ENCODE measurements around the gene ITFG1. TPM values are rescaled to one million over a fixed set of nuclear protein-coding genes. Genes with fewer than 3 reads are reported as not detected.
A peak's percentile ranks its signal among the peaks of the same experiment; 100 is the strongest.

ITFG1 gene
- total RNA-seq (2021; fragmentation: NEBNext Ultra II Directional; extraction: Animal tissue kit (Norgen Biotek cat#: 25700)) (18.8 and 22.2 TPM in 2 replicates), polyA plus RNA-seq (2011; rRNA removed) (7.1 and 13.8 TPM in 2 replicates), polyA minus RNA-seq (2011; rRNA and poly(A)+ RNA removed) (13.5 and 29.0 TPM in 2 replicates)
- 13.9 TPM for polyA plus RNA-seq (2011; cell fraction: cytosol; rRNA removed)
- polyA plus RNA-seq (2011; cell fraction: nucleus; rRNA removed), result 8.4 TPM
- polyA plus RNA-seq (2012, experiment 1 of 2), result 10.3 to 16.5 TPM (median 11.1 TPM) in 4 replicates
- 1.3 TPM for polyA plus RNA-seq (2012, experiment 2 of 2)
- 23.4 TPM for polyA plus RNA-seq (2013, experiment 1 of 2)
- polyA plus RNA-seq (2013, experiment 2 of 2), result 32.3 TPM
- polyA minus RNA-seq (2011; cell fraction: cytosol; rRNA and poly(A)+ RNA removed), result 7.6 TPM
- 57.7 TPM for polyA minus RNA-seq (2011; cell fraction: nucleus; rRNA and poly(A)+ RNA removed)
- long read RNA-seq, experiment 1, transcript ITFG1-201 (18 exons, 3,400 nt), result major isoform, 9 of 21 reads
- long read RNA-seq, experiment 1, partial matches to known transcripts, result 8 of 21 reads
- long read RNA-seq, experiment 1, other reads (novel, unspliced or antisense), result 4 of 21 reads
- long read RNA-seq, experiment 2, result 0 reads

GRCh38 chr16:47460711-47461597 lies at the start of gene ITFG1, which contains the start of gene PHKB:
TSS of gene ITFG1 (minus strand) at chr16:47461063. CDS start at chr16:47461045, 18 bp downstream.
TSS of gene PHKB (plus strand) at chr16:47461331. CDS start at chr16:47461351, 20 bp downstream.
- Histone ChIP-seq H3K36me3 (ENCODE audit: control insufficient read depth in 2 of 4, insufficient read depth in 4 of 4, low read length in 3 of 4) (peaks cover 0 to 4% (median 0%) of the 10 kb centered on the region in 4 experiments; a peak in 1 of 8 replicates), H3K79me1 (ENCODE audit: low read depth, low read length) (0 out of 2 replicates have a peak, but pooled peaks cover 3% of the 10 kb centered on the region), H3K27me3 (replicated peaks in 1 of 4; ENCODE audit: control insufficient read depth in 3 of 4, extremely low read depth in 1 of 4, insufficient read depth in 3 of 4, low read length in 3 of 4) (no peaks in the 10 kb centered on the region), H3K23me2 (ENCODE audit: low read depth, low read length) (peaks cover 9% of the 10 kb centered on the region; the same call in 1 of the 2 replicates), H3K14ac (ENCODE audit: insufficient read length) (no peak within 1 kb of the TSS), H3K79me2 (ENCODE audit: control insufficient read depth in 1 of 2, insufficient read depth in 2 of 2, low read length in 2 of 2) (peaks cover 0 to 20% of the 10 kb centered on the region in 2 experiments; a peak in 3 of 4 replicates), H4K91ac (replicated peaks; ENCODE audit: insufficient read length, low read length) (peak within 1 kb of the TSS; percentile 65), H3K27ac (ENCODE audit: low read depth, low read length) (peak within 1 kb of the TSS; percentile 93), H4K20me1 (replicated peaks in 1 of 2; ENCODE audit: control insufficient read depth in 1 of 2, insufficient read depth in 2 of 2, low read length in 2 of 2) (no peaks in the 10 kb centered on the region), H3K9me3 (ENCODE audit: insufficient read depth in 2 of 2, low read depth in 1 of 2, low read length in 1 of 2) (no peaks in the 10 kb centered on the region), H3K18ac (ENCODE audit: extremely low read depth, low read length) (peak within 1 kb of the TSS; percentile 93), H3K4ac (replicated peaks; ENCODE audit: insufficient read length, low read depth, low read length) (no peak within 1 kb of the TSS), H3K4me1 (replicated peaks in 1 of 4; ENCODE audit: control insufficient read depth in 3 of 4, insufficient read depth in 4 of 4, low read length in 3 of 4) (peaks cover 0 to 12% (median 6%) of the 10 kb centered on the region in 4 experiments; a peak in 3 of 7 replicates), H2AK5ac (ENCODE audit: low read depth, low read length) (no peak within 1 kb of the TSS), H2BK120ac (replicated peaks; ENCODE audit: low read depth, low read length) (no peak within 1 kb of the TSS), H2BK20ac (ENCODE audit: low read length) (no peak within 1 kb of the TSS), H4K8ac (ENCODE audit: extremely low read depth, insufficient read depth, low read length) (peak within 1 kb of the TSS; percentile 97; the same call in 1 of the 2 replicates), H3K56ac (replicated peaks; ENCODE audit: insufficient read length, low read depth, low read length) (peak within 1 kb of the TSS; percentile 63), H3K9ac (replicated peaks in 1 of 4; ENCODE audit: extremely low read depth in 1 of 4, low read depth in 3 of 4, low read length in 3 of 4) (peak within 1 kb of the TSS; percentile 81 to 86 (median 84)), H3K4me3 (ENCODE audit: extremely low read depth in 1 of 4, insufficient read depth in 2 of 4, low read depth in 3 of 4, low read length in 4 of 4) (peak within 1 kb of the TSS; percentile 87 to 94 (median 92)), H2BK5ac (ENCODE audit: low read depth, low read length) (peak within 1 kb of the TSS; percentile 66), H2AFZ (ENCODE audit: low read length) (peak within 1 kb of the TSS; percentile 70; the same call in 1 of the 2 replicates), H2BK15ac (ENCODE audit: low read length) (no peak within 1 kb of the TSS), H4K5ac (ENCODE audit: insufficient read length, low read depth, low read length) (peak within 1 kb of the TSS; percentile 53), H3K23ac (ENCODE audit: insufficient read length) (no peak within 1 kb of the TSS), H3K4me2 (ENCODE audit: insufficient read depth in 1 of 2, low read depth in 2 of 2, low read length in 2 of 2) (peak within 1 kb of the TSS; percentile 93 to 97), H2BK12ac (ENCODE audit: low read depth, low read length) (no peak within 1 kb of the TSS)
- POLR2A ChIA-PET (ENCODE audit: partially characterized antibody), result interaction anchor here (0.7 to 2.0 kb wide), 9 partner anchors 10 to 318 kb away, joined by 3 to 6 read pairs (median 3); partner anchors contain the start of gene NETO2
- CTCF ChIA-PET (ENCODE audit: partially characterized antibody), result interaction anchor here (0.6 to 2.7 kb wide), 8 partner anchors 10 to 320 kb away, joined by 3 to 9 read pairs (median 4); partner anchors contain the start of gene NETO2
- FAIRE-seq (no peak), DNase-seq (ENCODE audit: low read depth in 1 of 2, low spot score in 2 of 2) (peak; percentile 67 to 92)
- 1% methylated on average over 63 of the region's 82 CpGs; no CpG with 5 or more reads in 1 of the 2 experiments for WGBS, 2 experiments (ENCODE audit: extremely low coverage in 1 of 2, insufficient coverage in 1 of 2, insufficient read length in 1 of 2, insufficient replicate concordance in 2 of 2, low coverage in 1 of 2, low lambda C conversion rate in 2 of 2, missing lambda C conversion rate in 1 of 2)
- TF ChIP-seq KDM4A (IDR thresholded peaks at IDR 0.05; ENCODE audit: low read depth, low read length, severe bottlenecking) (peak; percentile 59), BRCA1 (IDR thresholded peaks at IDR 0.05; ENCODE audit: low read depth, low read length) (no peak), CHD1 (IDR thresholded peaks at IDR 0.05; ENCODE audit: low read depth, low read length) (no peak), MAX (IDR thresholded peaks at IDR 0.05) (no peak), EZH2 (IDR thresholded peaks at IDR 0.05; ENCODE audit: low read depth, low read length, severe bottlenecking) (no peak), SUZ12 (IDR thresholded peaks at IDR 0.05; ENCODE audit: low read length) (no peak), JUN (IDR thresholded peaks at IDR 0.05; ENCODE audit: low read depth, low read length) (no peak)

Measured in H1 (cell line).